GM18498 (cell line): ENCODE data around the gene DNAJC1.
"Not testable (repeated sequence)": the region's sequence is repeated elsewhere in the genome, so short reads cannot be mapped to it uniquely, and the experiment has no call there.

Experiments
- ATAC-seq: cut with Tn5 transposase; IDR thresholded peaks from one replicate; pipeline ENCODE4 v1.9.1; 2021; ENCODE audit warnings: mild to moderate bottlenecking, moderate library complexity; ENCODE audit not compliant: unreplicated experiment

Gene DNAJC1

GRCh38 chr10:21831986-21832820, 171.3 kb downstream of the DNAJC1 start:
- no peak for ATAC-seq

- no peak for ATAC-seq
Measured at GRCh38 chr10:21830037-21830436, 173.5 kb downstream of the DNAJC1 start.

- no peak for ATAC-seq
Measured at GRCh38 chr10:21827308-21827707, 176.2 kb downstream of the DNAJC1 start.

- ATAC-seq = no peak
Measured at GRCh38 chr10:21826725-21827124, 176.8 kb downstream of the DNAJC1 start.

- no peak for ATAC-seq
Measured at GRCh38 chr10:21825345-21825744, 178.2 kb downstream of the DNAJC1 start.

GRCh38 chr10:21824409-21824808, 179.1 kb downstream of the DNAJC1 start:
- ATAC-seq = no peak

- ATAC-seq = no peak
Measured at GRCh38 chr10:21823617-21824016, 179.9 kb downstream of the DNAJC1 start.

- not testable (repeated sequence) for ATAC-seq
Measured at GRCh38 chr10:21822273-21822672, 181.3 kb downstream of the DNAJC1 start.

GRCh38 chr10:21820952-21821351, 182.6 kb downstream of the DNAJC1 start:
- ATAC-seq = no peak

- not testable (repeated sequence) for ATAC-seq
Measured at GRCh38 chr10:21818416-21818815, 185.1 kb downstream of the DNAJC1 start.

- ATAC-seq = no peak
Measured at GRCh38 chr10:21814866-21815265, 188.7 kb downstream of the DNAJC1 start.

GRCh38 chr10:21813946-21814345, 189.6 kb downstream of the DNAJC1 start:
- no peak for ATAC-seq

GRCh38 chr10:21811245-21811585, 192.3 kb downstream of the DNAJC1 start:
- ATAC-seq = no peak

GRCh38 chr10:21810582-21811244, 192.8 kb downstream of the DNAJC1 start:
- no peak for ATAC-seq

- ATAC-seq = no peak
Measured at GRCh38 chr10:21808550-21808949, 195.0 kb downstream of the DNAJC1 start.

GRCh38 chr10:21807180-21807579, 196.3 kb downstream of the DNAJC1 start:
- no peak for ATAC-seq

- no peak for ATAC-seq
Measured at GRCh38 chr10:21803374-21803773, 200.2 kb downstream of the DNAJC1 start.

GRCh38 chr10:21801609-21802008, 201.9 kb downstream of the DNAJC1 start:
- ATAC-seq = no peak

GRCh38 chr10:21797984-21798765, 205.4 kb downstream of the DNAJC1 start:
- peak; percentile 81 for ATAC-seq

GRCh38 chr10:21797533-21797932, 206.0 kb downstream of the DNAJC1 start:
- ATAC-seq = no peak

GRCh38 chr10:21791276-21791675, 212.3 kb downstream of the DNAJC1 start:
- no peak for ATAC-seq

- no peak for ATAC-seq
Measured at GRCh38 chr10:21776883-21777282, 226.6 kb downstream of the DNAJC1 start.
